GM23338 (cell line): ENCODE data around the gene ADAMTS5. TPM values are rescaled to one million over a fixed set of nuclear protein-coding genes. Genes with fewer than 3 reads are reported as not detected.

Source experiments
- ATAC-seq: fragments of 200-7000 bp; cut with Tn5 transposase; 3 replicates; pipeline ENCODE4 v1.9.1; 2020
- DNase-seq: peaks from one replicate; pipeline ENCODE4 v3.0.0-alpha.2; 2015; ENCODE audit warnings: low spot score
- H2AFZ ChIP-seq: fragments of 200-600 bp; sonication (generic); 2 replicates; pipeline ENCODE4 v1.8.0; 2016; ENCODE audit warnings: antibody characterized with exemption, mild to moderate bottlenecking, moderate library complexity
- H3F3A ChIP-seq: fragments of 200-600 bp; sonication (generic); replicated peaks from 2 replicates; pipeline ENCODE4 v1.8.0; 2017; ENCODE audit warnings: antibody characterized with exemption, mixed run types, low read depth
- H3K27ac ChIP-seq: fragments of 200-600 bp; sonication (generic); 2 replicates; pipeline ENCODE4 v1.6.1; 2016; ENCODE audit warnings: low read depth
- H3K27me3 ChIP-seq: fragments of 200-600 bp; sonication (generic); 2 replicates; pipeline ENCODE4 v1.8.0; 2016; ENCODE audit warnings: mild to moderate bottlenecking, mixed run types, moderate library complexity; ENCODE audit not compliant: insufficient read depth
- H3K36me3 ChIP-seq: fragments of 200-600 bp; sonication (generic); 2 replicates; pipeline ENCODE4 v1.8.0; 2016; ENCODE audit warnings: mild to moderate bottlenecking; ENCODE audit not compliant: insufficient read depth
- H3K4me1 ChIP-seq: fragments of 200-600 bp; sonication (generic); 2 replicates; pipeline ENCODE4 v1.8.0; 2016; ENCODE audit warnings: mild to moderate bottlenecking, moderate library complexity; ENCODE audit not compliant: insufficient read depth
- H3K4me2 ChIP-seq: fragments of 200-600 bp; sonication (generic); 2 replicates; pipeline ENCODE4 v1.7.1; 2017; ENCODE audit warnings: mixed run types
- H3K4me3 ChIP-seq: fragments of 200-600 bp; sonication (generic); 2 replicates; pipeline ENCODE4 v1.6.1; 2016; ENCODE audit warnings: mixed run types
- H3K79me2 ChIP-seq: fragments of 200-600 bp; sonication (generic); replicated peaks from 2 replicates; pipeline ENCODE4 v1.8.0; 2017; ENCODE audit warnings: mild to moderate bottlenecking; ENCODE audit not compliant: insufficient read depth
- H3K9me2 ChIP-seq: fragments of 200-600 bp; sonication (generic); 2 replicates; pipeline ENCODE4 v1.8.0; 2017; ENCODE audit not compliant: insufficient read depth
- H4K20me1 ChIP-seq: fragments of 200-600 bp; sonication (generic); replicated peaks from 2 replicates; pipeline ENCODE4 v1.8.0; 2017; ENCODE audit warnings: mild to moderate bottlenecking; ENCODE audit not compliant: insufficient read depth
- H3K27ac Mint-ChIP-seq: 2 replicates; pipeline ENCODE4 v1.8.0; 2020; ENCODE audit warnings: inconsistent platforms, mild to moderate bottlenecking, moderate library complexity, mixed read lengths
- H3K27me3 Mint-ChIP-seq: 3 replicates; pipeline ENCODE4 v1.8.0; 2022; ENCODE audit warnings: low read depth, mild to moderate bottlenecking, moderate library complexity, mixed read lengths, inconsistent platforms; ENCODE audit not compliant: insufficient read depth, poor library complexity
- H3K36me3 Mint-ChIP-seq: 3 replicates; pipeline ENCODE4 v1.8.0; 2021; ENCODE audit warnings: low read depth, mild to moderate bottlenecking, inconsistent platforms, moderate library complexity, mixed read lengths
- H3K4me1 Mint-ChIP-seq: 3 replicates; pipeline ENCODE4 v1.8.0; 2020; ENCODE audit warnings: mild to moderate bottlenecking, inconsistent platforms, mixed read lengths
- H3K4me3 Mint-ChIP-seq: 3 replicates; pipeline ENCODE4 v1.8.0; 2021; ENCODE audit warnings: moderate library complexity, mild to moderate bottlenecking, inconsistent platforms, mixed read lengths
- H3K9me3 Mint-ChIP-seq: 3 replicates; pipeline ENCODE4 v1.8.0; 2020; ENCODE audit warnings: moderate library complexity, mild to moderate bottlenecking, inconsistent platforms, mixed read lengths
- CREB1 ChIP-seq: fragments of 250-450 bp; sonication (Bioruptor Pico); IDR thresholded peaks from 2 replicates; pipeline ENCODE4 v1.5.0; 2020; ENCODE audit warnings: low read depth, mild to moderate bottlenecking, moderate library complexity
- CTCF ChIP-seq, 2 experiments: fragments of 200-600 bp in 1 of 2; sonication (generic) in 1 of 2; conservative IDR thresholded peaks; 2 replicates each; pipeline versions ENCODE4 v1.5.1 to v1.6.1; 2016 to 2017; ENCODE audit warnings: antibody characterized with exemption in 2 of 2, low read depth in 2 of 2, mild to moderate bottlenecking in 2 of 2, moderate library complexity in 1 of 2
- EZH2 ChIP-seq: fragments of 200-600 bp; sonication (generic); IDR thresholded peaks from one replicate; pipeline ENCODE4 v1.8.0; 2017; ENCODE audit warnings: antibody characterized with exemption, mild to moderate bottlenecking, low read depth; ENCODE audit not compliant: unreplicated experiment
- EZH2phosphoT487 ChIP-seq: fragments of 200-600 bp; sonication (generic); IDR thresholded peaks from one replicate; pipeline ENCODE4 v1.8.1; 2018; ENCODE audit warnings: antibody characterized with exemption; ENCODE audit not compliant: unreplicated experiment
- JUNB ChIP-seq: IDR thresholded peaks from one replicate; pipeline ENCODE4 v1.6.1; 2016; ENCODE audit warnings: antibody characterized with exemption; ENCODE audit not compliant: unreplicated experiment
- NANOG ChIP-seq: IDR thresholded peaks from 2 replicates; pipeline ENCODE4 v1.6.1; 2016; ENCODE audit warnings: antibody characterized with exemption, borderline replicate concordance
- POLR2AphosphoS5 ChIP-seq: IDR thresholded peaks from 2 replicates; pipeline ENCODE4 v1.6.1; 2016; ENCODE audit warnings: antibody characterized with exemption, low read depth
- STAT1 ChIP-seq: IDR thresholded peaks from one replicate; pipeline ENCODE4 v1.6.1; 2016; ENCODE audit warnings: antibody characterized with exemption; ENCODE audit not compliant: unreplicated experiment
- ZNF114 ChIP-seq: fragments of 250-450 bp; sonication (Bioruptor Pico); IDR thresholded peaks from 2 replicates; pipeline ENCODE4 v1.5.0; 2020; ENCODE audit warnings: mild to moderate bottlenecking, moderate library complexity
- ZNF331 ChIP-seq: fragments of 250-450 bp; sonication (Bioruptor Pico); IDR thresholded peaks from 2 replicates; pipeline ENCODE4 v1.5.0; 2020; ENCODE audit warnings: low read depth, mild to moderate bottlenecking, moderate library complexity
- polyA plus RNA-seq: library from polyadenylated mRNA; unstranded; fragments of >200 nt; fragmentation: Nextera tagmentation; extraction: Ambion mirVana; gene quantifications from 2 replicates; pipeline ENCODE4 v1.2.1, GENCODE V29; 2016
- total RNA-seq: library from RNA; depleted of rRNA; stranded (reverse); fragments of >200 nt; shearing (Covaris generic); gene quantifications from 2 replicates; pipeline ENCODE4 v1.2.3, GENCODE V29; 2014
- TF ChIP-seq, protein P1 (sequence below): IDR thresholded peaks from 2 replicates; pipeline ENCODE4 v1.6.1; 2016; ENCODE audit warnings: antibody characterized with exemption
- TF ChIP-seq, protein P2 (sequence below): IDR thresholded peaks from one replicate; pipeline ENCODE4 v1.6.1; 2018; ENCODE audit warnings: antibody characterized with exemption; ENCODE audit not compliant: unreplicated experiment

The ADAMTS5 gene
- total and polyA plus RNA-seq, 2 experiments from 2014 or later: 0.21 to 0.32 TPM

GRCh38 chr21:26946744-26947446, 20.0 kb downstream of the ADAMTS5 start:
- no peaks in the 10 kb centered on the region for H3K79me2 ChIP-seq
- Mint-ChIP-seq H3K27ac (peak overlapping the region; percentile 5; the same call in 1 of the 2 replicates), H3K27me3 (peaks cover 2% of the 10 kb centered on the region), H3K4me3 (peak overlapping the region; percentile 5; the same call in 2 of the 3 replicates), H3K4me1 (peaks cover 21% of the 10 kb centered on the region), H3K36me3 (no peaks in the 10 kb centered on the region), H3K9me3 (no peaks in the 10 kb centered on the region)
- H3K4me2 ChIP-seq: peak overlapping the region; percentile 15
- no peaks in the 10 kb centered on the region for H3K9me2 ChIP-seq
- H3K27me3 ChIP-seq: peaks cover 36% of the 10 kb centered on the region; the same call in 1 of the 2 replicates
- no peaks in the 10 kb centered on the region for H4K20me1 ChIP-seq
- no peak for TF ChIP-seq NANOG
- TF ChIP-seq, protein P1, sequence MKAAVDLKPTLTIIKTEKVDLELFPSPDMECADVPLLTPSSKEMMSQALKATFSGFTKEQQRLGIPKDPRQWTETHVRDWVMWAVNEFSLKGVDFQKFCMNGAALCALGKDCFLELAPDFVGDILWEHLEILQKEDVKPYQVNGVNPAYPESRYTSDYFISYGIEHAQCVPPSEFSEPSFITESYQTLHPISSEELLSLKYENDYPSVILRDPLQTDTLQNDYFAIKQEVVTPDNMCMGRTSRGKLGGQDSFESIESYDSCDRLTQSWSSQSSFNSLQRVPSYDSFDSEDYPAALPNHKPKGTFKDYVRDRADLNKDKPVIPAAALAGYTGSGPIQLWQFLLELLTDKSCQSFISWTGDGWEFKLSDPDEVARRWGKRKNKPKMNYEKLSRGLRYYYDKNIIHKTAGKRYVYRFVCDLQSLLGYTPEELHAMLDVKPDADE: no peak
- TF ChIP-seq EZH2phosphoT487: no peak
- no peak for TF ChIP-seq CREB1
- no peak for TF ChIP-seq POLR2AphosphoS5
- H3K27ac ChIP-seq: no peak overlapping the region
- peaks cover 24% of the 10 kb centered on the region for H3K4me1 ChIP-seq
- DNase-seq (peak; percentile 41), ATAC-seq (peak; percentile 76)
- H3F3A ChIP-seq: no peaks in the 10 kb centered on the region
- no peak overlapping the region for H3K4me3 ChIP-seq
- H3K36me3 ChIP-seq: no peaks in the 10 kb centered on the region
- H2AFZ ChIP-seq: no peak overlapping the region

- ATAC-seq (peak; percentile 66), DNase-seq (peak; percentile 21)
- no peaks in the 10 kb centered on the region for H3K9me2 ChIP-seq
- Mint-ChIP-seq H3K4me1 (peaks cover 21% of the 10 kb centered on the region), H3K4me3 (no peak overlapping the region; the same call in 2 of the 3 replicates), H3K9me3 (no peaks in the 10 kb centered on the region), H3K36me3 (no peaks in the 10 kb centered on the region), H3K27me3 (peaks cover 2% of the 10 kb centered on the region), H3K27ac (peak overlapping the region; percentile 5; the same call in 1 of the 2 replicates)
- 0 out of 2 replicates have a peak overlapping the region, but pooled peaks have one; percentile 26 for H2AFZ ChIP-seq
- H3K4me1 ChIP-seq: peaks cover 24% of the 10 kb centered on the region
- peak overlapping the region; percentile 31 for H3K4me2 ChIP-seq
- H3K4me3 ChIP-seq: no peak overlapping the region
- H3K27me3 ChIP-seq: peaks cover 36% of the 10 kb centered on the region; the same call in 1 of the 2 replicates
- H3K79me2 ChIP-seq: no peaks in the 10 kb centered on the region
- no peaks in the 10 kb centered on the region for H3F3A ChIP-seq
- H3K27ac ChIP-seq: no peak overlapping the region
- H3K36me3 ChIP-seq: no peaks in the 10 kb centered on the region
- no peaks in the 10 kb centered on the region for H4K20me1 ChIP-seq
- TF ChIP-seq EZH2phosphoT487 (no peak), ZNF114 (no peak), JUNB (no peak), CREB1 (no peak), EZH2 (no peak), NANOG (no peak), CTCF (conservative IDR thresholded peaks at IDR 0.05; ENCODE audit: low read depth in 2 of 2) (no peak), STAT1 (no peak), ZNF331 (no peak)
- TF ChIP-seq, protein P2, sequence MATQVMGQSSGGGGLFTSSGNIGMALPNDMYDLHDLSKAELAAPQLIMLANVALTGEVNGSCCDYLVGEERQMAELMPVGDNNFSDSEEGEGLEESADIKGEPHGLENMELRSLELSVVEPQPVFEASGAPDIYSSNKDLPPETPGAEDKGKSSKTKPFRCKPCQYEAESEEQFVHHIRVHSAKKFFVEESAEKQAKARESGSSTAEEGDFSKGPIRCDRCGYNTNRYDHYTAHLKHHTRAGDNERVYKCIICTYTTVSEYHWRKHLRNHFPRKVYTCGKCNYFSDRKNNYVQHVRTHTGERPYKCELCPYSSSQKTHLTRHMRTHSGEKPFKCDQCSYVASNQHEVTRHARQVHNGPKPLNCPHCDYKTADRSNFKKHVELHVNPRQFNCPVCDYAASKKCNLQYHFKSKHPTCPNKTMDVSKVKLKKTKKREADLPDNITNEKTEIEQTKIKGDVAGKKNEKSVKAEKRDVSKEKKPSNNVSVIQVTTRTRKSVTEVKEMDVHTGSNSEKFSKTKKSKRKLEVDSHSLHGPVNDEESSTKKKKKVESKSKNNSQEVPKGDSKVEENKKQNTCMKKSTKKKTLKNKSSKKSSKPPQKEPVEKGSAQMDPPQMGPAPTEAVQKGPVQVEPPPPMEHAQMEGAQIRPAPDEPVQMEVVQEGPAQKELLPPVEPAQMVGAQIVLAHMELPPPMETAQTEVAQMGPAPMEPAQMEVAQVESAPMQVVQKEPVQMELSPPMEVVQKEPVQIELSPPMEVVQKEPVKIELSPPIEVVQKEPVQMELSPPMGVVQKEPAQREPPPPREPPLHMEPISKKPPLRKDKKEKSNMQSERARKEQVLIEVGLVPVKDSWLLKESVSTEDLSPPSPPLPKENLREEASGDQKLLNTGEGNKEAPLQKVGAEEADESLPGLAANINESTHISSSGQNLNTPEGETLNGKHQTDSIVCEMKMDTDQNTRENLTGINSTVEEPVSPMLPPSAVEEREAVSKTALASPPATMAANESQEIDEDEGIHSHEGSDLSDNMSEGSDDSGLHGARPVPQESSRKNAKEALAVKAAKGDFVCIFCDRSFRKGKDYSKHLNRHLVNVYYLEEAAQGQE: no peak
- TF ChIP-seq, protein P1: no peak
Measured at GRCh38 chr21:26945916-26946675, 20.8 kb downstream of the ADAMTS5 start.
